Right atrium auricular region (tissue), 2 donors: Measurements from ENCODE around the gene HOXD8. TPM values are rescaled to one million over a fixed set of nuclear protein-coding genes. Genes with fewer than 3 reads are reported as not detected.

Source experiments
- DNase-seq: peaks from one replicate; pipeline ENCODE4 v3.0.0-alpha.2; 2019; ENCODE audit warnings: low spot score
- H3K27ac ChIP-seq, 2 donors: fragments of 200-600 bp; sonication (generic); 1 replicate in 1 of 2; 2 replicates in 1 of 2; pipeline ENCODE4 v1.5.1; 2016 to 2019
- H3K27me3 ChIP-seq, 2 donors: fragments of 200-600 bp; sonication (generic); one replicate each; pipeline versions ENCODE4 v1.5.1 to v1.6.0; 2017 to 2019
- H3K36me3 ChIP-seq: fragments of 200-600 bp; sonication (generic); one replicate; pipeline ENCODE4 v1.5.1; 2016
- H3K4me1 ChIP-seq, 2 donors: fragments of 200-600 bp; sonication (generic); one replicate each; pipeline versions ENCODE4 v1.5.1 to v1.6.0; 2017 to 2019
- H3K4me3 ChIP-seq, 2 donors: fragments of 200-600 bp; sonication (generic); 1 replicate in 1 of 2; 2 replicates in 1 of 2; pipeline ENCODE4 v1.5.1; 2017 to 2019; ENCODE audit warnings: mild to moderate bottlenecking in 1 of 2, moderate library complexity in 1 of 2
- H3K9me3 ChIP-seq, 2 donors: fragments of 200-600 bp; sonication (generic); one replicate each; pipeline ENCODE4 v1.5.1; 2019
- total RNA-seq, 2 donors: library from RNA; depleted of rRNA; stranded (reverse); fragments of >200 nt; gene quantifications; one replicate each; pipeline ENCODE4 v1.1.0, GENCODE V29; 2016
- TF ChIP-seq, protein P1 (sequence below), 2 donors: fragments of 200-600 bp; sonication (generic); IDR thresholded peaks; one replicate each; pipeline ENCODE4 v1.5.1; 2019; ENCODE audit warnings: antibody characterized with exemption in 2 of 2

Gene HOXD8
- total RNA-seq, 2 donors from 2014 or later, result 0.55 to 1.1 TPM

DNA sequence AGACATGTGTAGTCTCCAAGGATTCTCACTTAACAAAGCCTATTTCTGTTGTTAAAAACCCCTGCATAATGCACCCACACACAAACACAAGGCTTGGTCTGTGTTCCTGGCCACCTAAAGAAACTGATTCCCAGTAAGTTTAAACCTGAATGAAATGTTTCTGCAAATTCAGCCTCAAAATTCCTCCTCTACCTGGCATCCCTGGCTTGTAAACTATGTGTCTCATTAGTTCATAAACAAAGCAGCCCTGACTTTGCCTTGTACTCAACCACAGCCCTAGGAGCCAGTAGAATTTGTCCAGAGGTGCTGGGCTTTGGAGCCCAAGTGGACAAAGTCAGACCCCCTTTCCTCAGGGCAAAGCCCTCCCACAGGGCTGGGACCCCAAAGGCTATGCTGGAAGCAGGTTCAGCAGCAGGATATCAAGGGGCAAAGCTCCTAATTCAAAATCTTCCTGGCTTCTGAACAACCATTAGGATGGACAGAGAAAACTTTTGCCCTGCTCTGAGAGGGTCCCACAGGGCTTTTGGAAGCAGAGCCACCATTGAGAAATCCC is 39.6 kb upstream of the HOXD8 start:
- no peak overlapping the region for H3K27ac ChIP-seq
- peaks cover 0 to 39% of the 10 kb centered on the region in 2 donors for H3K4me1 ChIP-seq
- TF ChIP-seq, protein P1, sequence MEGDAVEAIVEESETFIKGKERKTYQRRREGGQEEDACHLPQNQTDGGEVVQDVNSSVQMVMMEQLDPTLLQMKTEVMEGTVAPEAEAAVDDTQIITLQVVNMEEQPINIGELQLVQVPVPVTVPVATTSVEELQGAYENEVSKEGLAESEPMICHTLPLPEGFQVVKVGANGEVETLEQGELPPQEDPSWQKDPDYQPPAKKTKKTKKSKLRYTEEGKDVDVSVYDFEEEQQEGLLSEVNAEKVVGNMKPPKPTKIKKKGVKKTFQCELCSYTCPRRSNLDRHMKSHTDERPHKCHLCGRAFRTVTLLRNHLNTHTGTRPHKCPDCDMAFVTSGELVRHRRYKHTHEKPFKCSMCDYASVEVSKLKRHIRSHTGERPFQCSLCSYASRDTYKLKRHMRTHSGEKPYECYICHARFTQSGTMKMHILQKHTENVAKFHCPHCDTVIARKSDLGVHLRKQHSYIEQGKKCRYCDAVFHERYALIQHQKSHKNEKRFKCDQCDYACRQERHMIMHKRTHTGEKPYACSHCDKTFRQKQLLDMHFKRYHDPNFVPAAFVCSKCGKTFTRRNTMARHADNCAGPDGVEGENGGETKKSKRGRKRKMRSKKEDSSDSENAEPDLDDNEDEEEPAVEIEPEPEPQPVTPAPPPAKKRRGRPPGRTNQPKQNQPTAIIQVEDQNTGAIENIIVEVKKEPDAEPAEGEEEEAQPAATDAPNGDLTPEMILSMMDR (IDR thresholded peaks at IDR 0.05), result no peak
- no peaks in the 10 kb centered on the region for H3K36me3 ChIP-seq
- DNase-seq, result no peak
- no peak overlapping the region for H3K4me3 ChIP-seq
- H3K9me3 ChIP-seq, result no peaks in the 10 kb centered on the region
- peaks cover 66 to 87% of the 10 kb centered on the region in 2 donors for H3K27me3 ChIP-seq

DNA sequence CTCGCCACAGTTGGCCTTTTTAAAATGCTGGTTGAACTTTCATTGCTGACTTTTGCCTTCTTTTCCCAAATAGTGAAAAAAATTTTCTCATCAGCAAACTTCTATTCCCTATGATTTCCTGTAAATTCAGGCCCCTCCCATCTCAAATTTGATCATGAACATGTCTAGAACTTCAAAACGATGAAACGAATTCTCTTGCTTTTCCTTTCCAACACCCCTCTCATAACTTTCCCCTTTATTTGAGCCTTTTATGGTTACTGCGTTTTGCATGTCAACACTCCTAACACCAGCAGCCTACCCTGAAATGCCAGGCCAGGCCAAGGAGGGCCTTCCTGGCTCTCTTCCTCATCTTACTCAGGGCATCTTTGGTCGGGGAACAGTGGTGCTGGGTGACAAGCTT is 38.6 kb upstream of the HOXD8 start:
- no peak for DNase-seq
- peaks cover 0 to 29% of the 10 kb centered on the region in 2 donors for H3K4me1 ChIP-seq
- no peak overlapping the region for H3K27ac ChIP-seq
- no peaks in the 10 kb centered on the region for H3K9me3 ChIP-seq
- TF ChIP-seq, protein P1 (IDR thresholded peaks at IDR 0.05), result no peak
- H3K36me3 ChIP-seq, result no peaks in the 10 kb centered on the region
- H3K4me3 ChIP-seq, result no peak overlapping the region
- peaks cover 64 to 86% of the 10 kb centered on the region in 2 donors for H3K27me3 ChIP-seq

DNA sequence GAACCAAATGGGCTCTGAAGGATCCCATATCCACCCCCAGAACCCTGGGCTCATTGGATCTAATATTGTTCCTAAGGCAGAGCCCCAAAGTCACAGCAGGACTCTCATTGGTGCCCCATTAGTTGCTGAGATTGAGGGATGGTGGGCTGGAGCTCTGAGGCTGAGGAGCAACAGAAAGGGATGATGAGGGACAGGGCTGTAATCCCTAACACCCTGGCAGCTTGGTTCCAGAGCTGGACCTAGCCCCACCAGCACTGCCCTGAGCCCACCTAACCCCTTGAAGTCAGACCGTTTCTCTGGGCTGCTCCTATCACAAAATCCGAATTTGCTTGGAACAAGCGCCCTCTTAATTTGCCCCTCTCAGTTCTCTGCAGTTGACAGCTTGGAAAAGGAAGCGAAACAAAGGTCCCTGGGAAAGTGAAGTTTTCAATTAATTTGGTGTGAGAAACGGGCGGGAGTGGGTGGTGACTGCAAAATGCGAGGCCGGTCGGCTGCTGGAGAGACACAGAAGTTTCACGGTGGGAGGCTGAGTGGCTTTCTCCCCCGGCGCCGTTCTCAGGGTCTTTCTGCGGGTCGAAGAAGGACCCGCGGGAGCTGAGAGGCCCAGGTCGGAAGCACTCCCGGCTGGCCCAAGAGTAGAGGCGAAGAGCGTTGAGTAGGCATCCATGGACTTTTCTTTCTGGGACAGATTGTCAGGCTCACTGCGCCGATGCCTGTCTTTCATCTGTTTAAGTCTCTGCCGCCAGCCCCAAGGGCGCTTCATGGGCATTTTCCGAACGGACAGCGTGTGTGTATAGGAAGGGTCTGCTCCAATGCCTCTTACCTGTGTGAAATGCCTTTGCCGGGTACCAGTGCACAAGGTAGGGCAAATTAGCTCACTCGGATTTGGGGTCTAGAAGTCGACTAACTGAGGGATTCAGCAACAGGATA is 37.9 kb upstream of the HOXD8 start:
- no peak for DNase-seq
- H3K4me3 ChIP-seq, result no peak overlapping the region
- H3K36me3 ChIP-seq, result no peaks in the 10 kb centered on the region
- TF ChIP-seq, protein P1 (IDR thresholded peaks at IDR 0.05), result no peak
- peaks cover 59 to 85% of the 10 kb centered on the region in 2 donors for H3K27me3 ChIP-seq
- H3K27ac ChIP-seq, result no peak overlapping the region
- H3K9me3 ChIP-seq, result no peaks in the 10 kb centered on the region
- H3K4me1 ChIP-seq, result peaks cover 0 to 24% of the 10 kb centered on the region in 2 donors

DNA sequence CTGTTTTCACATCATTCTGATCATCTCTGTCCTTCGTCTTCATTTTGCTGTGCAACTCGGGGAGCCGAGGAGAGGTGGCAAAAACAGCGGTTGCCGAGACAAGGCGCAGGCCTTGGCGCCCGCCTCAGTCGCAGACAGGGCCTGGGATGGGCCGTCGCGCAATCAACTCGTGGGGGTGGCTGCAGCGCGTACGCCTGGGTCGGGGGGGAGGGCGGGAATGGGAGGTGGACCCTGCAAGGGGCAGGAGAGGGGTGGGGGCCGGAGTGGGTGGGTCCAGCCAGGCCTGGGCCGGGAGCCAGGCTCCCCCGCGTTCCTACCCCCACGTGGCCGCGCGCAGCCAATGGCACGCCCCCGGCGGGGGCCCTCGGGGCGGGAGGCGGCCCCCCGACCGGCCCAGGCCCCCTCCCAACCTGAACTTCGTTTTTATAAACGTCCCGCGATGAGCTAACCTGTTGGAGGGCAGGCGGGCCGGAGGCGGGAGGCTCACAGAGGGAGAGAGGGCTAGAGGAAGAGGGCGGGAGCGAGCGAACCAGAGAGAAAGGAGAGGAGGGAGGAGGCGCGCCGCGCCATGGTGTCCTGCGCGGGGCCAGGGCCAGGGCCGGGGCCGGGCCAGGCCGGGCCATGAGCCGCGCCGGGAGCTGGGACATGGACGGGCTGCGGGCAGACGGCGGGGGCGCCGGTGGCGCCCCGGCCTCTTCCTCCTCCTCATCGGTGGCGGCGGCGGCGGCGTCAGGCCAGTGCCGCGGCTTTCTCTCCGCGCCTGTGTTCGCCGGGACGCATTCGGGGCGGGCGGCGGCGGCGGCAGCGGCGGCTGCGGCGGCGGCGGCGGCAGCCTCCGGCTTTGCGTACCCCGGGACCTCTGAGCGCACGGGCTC is 37.0 kb upstream of the HOXD8 start, which contains the start of gene HOXD13:
Gene HOXD13 (plus strand): TSS at position 452 of the 875 bp plus-strand sequence. CDS start 170 bp downstream, at position 622.
- TF ChIP-seq, protein P1 (IDR thresholded peaks at IDR 0.05), result no peak
- no peaks in the 10 kb centered on the region for H3K36me3 ChIP-seq
- peak within 1 kb of the TSS in 1 of 2 donors; percentile 33 for H3K4me3 ChIP-seq
- peaks cover 0 to 32% of the 10 kb centered on the region in 2 donors for H3K4me1 ChIP-seq
- DNase-seq, result no peak
- peaks cover 65 to 85% of the 10 kb centered on the region in 2 donors for H3K27me3 ChIP-seq
- H3K27ac ChIP-seq, result no peak within 1 kb of the TSS
- no peaks in the 10 kb centered on the region for H3K9me3 ChIP-seq

DNA sequence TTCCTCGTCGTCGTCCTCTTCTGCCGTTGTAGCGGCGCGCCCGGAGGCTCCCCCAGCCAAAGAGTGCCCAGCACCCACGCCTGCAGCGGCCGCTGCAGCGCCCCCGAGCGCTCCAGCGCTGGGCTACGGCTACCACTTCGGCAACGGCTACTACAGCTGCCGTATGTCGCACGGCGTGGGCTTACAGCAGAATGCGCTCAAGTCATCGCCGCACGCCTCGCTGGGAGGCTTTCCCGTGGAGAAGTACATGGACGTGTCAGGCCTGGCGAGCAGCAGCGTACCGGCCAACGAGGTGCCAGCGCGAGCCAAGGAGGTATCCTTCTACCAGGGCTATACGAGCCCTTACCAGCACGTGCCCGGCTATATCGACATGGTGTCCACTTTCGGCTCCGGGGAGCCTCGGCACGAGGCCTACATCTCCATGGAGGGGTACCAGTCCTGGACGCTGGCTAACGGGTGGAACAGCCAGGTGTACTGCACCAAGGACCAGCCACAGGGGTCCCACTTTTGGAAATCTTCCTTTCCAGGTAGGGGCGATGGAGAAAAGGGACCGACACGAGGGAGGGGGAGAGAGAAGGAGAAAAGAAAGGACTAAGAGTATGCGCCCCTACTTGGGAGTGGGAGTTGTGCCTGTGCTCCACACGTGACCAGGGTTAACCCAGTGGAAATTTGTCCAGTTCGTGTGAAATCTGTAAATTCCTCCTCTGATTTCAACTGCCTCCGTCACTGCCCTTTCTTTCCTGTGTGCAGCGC is 36.2 kb upstream of the HOXD8 start:
- Histone ChIP-seq H3K4me3 (peak overlapping the region in 1 of 2 donors; percentile 33), H3K27me3 (peaks cover 73 to 85% of the 10 kb centered on the region in 2 donors), H3K9me3 (no peaks in the 10 kb centered on the region), H3K27ac (no peak overlapping the region), H3K4me1 (peaks cover 0 to 33% of the 10 kb centered on the region in 2 donors), H3K36me3 (no peaks in the 10 kb centered on the region)
- TF ChIP-seq, protein P1 (IDR thresholded peaks at IDR 0.05), result no peak
- DNase-seq, result no peak
